ENCODE data around the gene ITGB8. TPM values are rescaled to one million over a fixed set of nuclear protein-coding genes. Genes with fewer than 3 reads are reported as not detected.

The ITGB8 gene
- total and polyA plus RNA-seq, 9 donors = 3.7 to 45.5 (median 10.6) TPM

DNA sequence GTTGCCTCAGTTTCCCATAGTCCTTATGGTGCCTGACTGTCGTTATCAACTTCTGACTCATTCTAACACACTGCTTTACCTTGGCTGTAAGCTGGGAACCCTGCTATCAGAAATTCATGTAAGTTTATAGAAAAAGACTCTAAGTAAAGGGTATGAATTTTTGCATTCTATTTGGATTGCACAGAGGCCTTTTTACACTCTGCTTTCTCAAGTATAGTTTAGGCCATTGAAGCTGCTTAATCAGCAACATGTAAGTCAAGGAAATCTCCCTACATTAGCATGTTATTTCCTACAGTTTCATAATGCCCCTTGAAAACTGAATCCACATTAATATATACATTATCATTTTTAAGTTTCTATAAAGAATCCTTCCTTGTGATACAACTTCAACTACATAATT is 17.1 kb upstream of the ITGB8 start:
- Histone ChIP-seq H3K4me3 (no peak overlapping the region), H3K9me3 (no peaks in the 10 kb centered on the region), H3K27ac (no peak overlapping the region), H3K27me3 (no peaks in the 10 kb centered on the region), H3K36me3 (no peaks in the 10 kb centered on the region), H3K4me1 (ENCODE audit: insufficient read depth) (no peaks in the 10 kb centered on the region)
- intact Hi-C loops (cut with DNase I) = no loop called here
- WGBS, 3 donors = 75 to 93% (median 89%) methylated on average over 1 of the region's 1 CpG
- TF ChIP-seq POLR2A (IDR thresholded peaks at IDR 0.05) = no peak
- TF ChIP-seq EP300 (IDR thresholded peaks at IDR 0.05) = no peak
- TF ChIP-seq, protein P1, sequence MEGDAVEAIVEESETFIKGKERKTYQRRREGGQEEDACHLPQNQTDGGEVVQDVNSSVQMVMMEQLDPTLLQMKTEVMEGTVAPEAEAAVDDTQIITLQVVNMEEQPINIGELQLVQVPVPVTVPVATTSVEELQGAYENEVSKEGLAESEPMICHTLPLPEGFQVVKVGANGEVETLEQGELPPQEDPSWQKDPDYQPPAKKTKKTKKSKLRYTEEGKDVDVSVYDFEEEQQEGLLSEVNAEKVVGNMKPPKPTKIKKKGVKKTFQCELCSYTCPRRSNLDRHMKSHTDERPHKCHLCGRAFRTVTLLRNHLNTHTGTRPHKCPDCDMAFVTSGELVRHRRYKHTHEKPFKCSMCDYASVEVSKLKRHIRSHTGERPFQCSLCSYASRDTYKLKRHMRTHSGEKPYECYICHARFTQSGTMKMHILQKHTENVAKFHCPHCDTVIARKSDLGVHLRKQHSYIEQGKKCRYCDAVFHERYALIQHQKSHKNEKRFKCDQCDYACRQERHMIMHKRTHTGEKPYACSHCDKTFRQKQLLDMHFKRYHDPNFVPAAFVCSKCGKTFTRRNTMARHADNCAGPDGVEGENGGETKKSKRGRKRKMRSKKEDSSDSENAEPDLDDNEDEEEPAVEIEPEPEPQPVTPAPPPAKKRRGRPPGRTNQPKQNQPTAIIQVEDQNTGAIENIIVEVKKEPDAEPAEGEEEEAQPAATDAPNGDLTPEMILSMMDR (IDR thresholded peaks at IDR 0.05) = no peak
- DNase-seq = no peak

DNA sequence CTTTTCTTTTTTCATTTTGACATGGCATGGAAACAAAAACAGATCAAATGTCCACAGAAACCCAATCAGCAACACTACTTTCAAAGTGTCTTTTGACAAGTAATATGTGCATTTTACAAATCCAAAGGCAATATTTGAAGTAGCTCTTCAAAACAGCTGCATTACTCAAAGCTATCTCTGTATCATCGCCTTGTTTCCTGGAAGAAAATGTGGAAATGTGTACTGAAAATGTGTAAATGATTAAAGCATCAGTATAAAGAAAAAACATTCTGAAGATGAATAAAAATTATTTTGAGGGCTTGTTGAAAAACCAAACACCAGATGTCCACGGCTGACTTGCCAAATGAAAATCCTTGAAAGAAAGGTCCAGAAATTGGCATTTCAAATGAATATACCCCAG is 16.5 kb upstream of the ITGB8 start:
- 13 to 38% (median 21%) methylated on average over 2 of the region's 2 CpGs for WGBS, 3 donors
- TF ChIP-seq, protein P1 (IDR thresholded peaks at IDR 0.05) = no peak
- TF ChIP-seq POLR2A (IDR thresholded peaks at IDR 0.05) (no peak), EP300 (IDR thresholded peaks at IDR 0.05) (no peak)
- intact Hi-C loops (cut with DNase I) = no loop called here
- H3K4me1 ChIP-seq (ENCODE audit: insufficient read depth) = no peaks in the 10 kb centered on the region
- DNase-seq = no peak
- no peaks in the 10 kb centered on the region for H3K36me3 ChIP-seq
- no peak overlapping the region for H3K27ac ChIP-seq
- H3K9me3 ChIP-seq = no peaks in the 10 kb centered on the region
- no peak overlapping the region for H3K4me3 ChIP-seq
- no peaks in the 10 kb centered on the region for H3K27me3 ChIP-seq

DNA sequence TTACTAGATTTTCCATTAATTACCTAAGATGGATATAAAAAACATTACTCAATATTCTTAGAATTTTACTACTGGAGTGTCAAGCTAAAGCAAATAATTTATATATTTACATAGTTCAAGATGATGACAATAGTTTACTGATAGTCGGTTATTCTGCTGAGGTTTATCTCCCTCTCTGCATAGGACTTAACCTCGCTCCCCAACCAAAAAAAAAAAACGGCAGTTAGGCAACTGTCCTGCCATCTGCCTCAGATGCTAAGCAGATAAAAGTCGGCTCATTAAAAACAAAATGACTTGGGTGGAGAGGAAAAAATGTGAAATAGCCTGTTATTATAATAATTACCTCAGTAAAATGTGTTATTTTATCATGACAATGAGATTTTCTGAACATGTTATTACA is 14.0 kb upstream of the ITGB8 start:
- WGBS, 3 donors = 36 to 51% (median 43%) methylated on average over 4 of the region's 4 CpGs
- H3K36me3 ChIP-seq = no peaks in the 10 kb centered on the region
- TF ChIP-seq EP300 (IDR thresholded peaks at IDR 0.05) (no peak), POLR2A (IDR thresholded peaks at IDR 0.05) (no peak)
- TF ChIP-seq, protein P1 (IDR thresholded peaks at IDR 0.05) = no peak
- no peaks in the 10 kb centered on the region for H3K9me3 ChIP-seq
- H3K27ac ChIP-seq = no peak overlapping the region
- no peaks in the 10 kb centered on the region for H3K4me1 ChIP-seq (ENCODE audit: insufficient read depth)
- no peak overlapping the region for H3K4me3 ChIP-seq
- intact Hi-C loops (cut with DNase I) = no loop called here
- DNase-seq = no peak
- H3K27me3 ChIP-seq = no peaks in the 10 kb centered on the region

DNA sequence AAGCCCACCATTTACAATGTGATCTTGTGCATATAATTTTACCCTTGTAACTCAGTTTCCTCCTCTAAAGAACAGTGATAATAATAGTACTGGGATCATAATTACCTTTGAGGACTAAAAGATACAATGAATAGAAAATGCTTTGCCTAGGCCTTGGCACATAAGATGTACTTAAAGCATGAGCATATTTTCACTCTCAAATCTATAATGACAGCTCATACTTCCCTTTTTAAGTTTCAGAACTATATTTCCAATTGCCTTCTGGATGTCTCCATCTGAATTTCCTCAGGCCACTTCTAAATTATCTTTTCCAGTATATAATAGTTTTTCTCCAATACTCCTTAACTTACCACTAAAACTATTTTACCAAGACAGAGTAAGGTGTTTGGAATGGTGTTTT is 13.3 kb upstream of the ITGB8 start:
- no peak for DNase-seq
- TF ChIP-seq, protein P1 (IDR thresholded peaks at IDR 0.05) = no peak
- TF ChIP-seq POLR2A (IDR thresholded peaks at IDR 0.05) (no peak), EP300 (IDR thresholded peaks at IDR 0.05) (no peak)
- Histone ChIP-seq H3K9me3 (no peaks in the 10 kb centered on the region), H3K4me1 (ENCODE audit: insufficient read depth) (no peaks in the 10 kb centered on the region), H3K27ac (no peak overlapping the region), H3K36me3 (no peaks in the 10 kb centered on the region), H3K27me3 (no peaks in the 10 kb centered on the region), H3K4me3 (no peak overlapping the region)
- intact Hi-C loops (cut with DNase I) = no loop called here

DNA sequence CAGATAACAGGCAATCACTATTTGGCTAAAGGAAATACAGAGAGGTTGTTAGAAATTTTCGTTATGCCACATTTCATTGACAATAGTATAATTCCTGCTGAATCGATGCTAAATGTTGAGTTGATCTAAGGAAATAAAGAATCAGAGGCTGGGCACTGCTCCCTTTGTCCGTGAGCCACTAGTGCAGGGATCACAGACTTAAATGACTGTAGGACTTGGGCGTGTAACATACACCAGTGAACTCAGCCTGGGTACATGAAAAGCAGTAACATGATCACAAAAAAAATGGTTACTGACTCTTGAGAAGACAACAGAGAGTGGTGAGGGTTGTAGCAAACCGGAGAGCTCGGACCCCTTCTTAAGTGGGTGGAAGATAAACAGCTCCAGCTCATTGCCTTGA is 11.8 kb upstream of the ITGB8 start:
- H3K27me3 ChIP-seq = no peaks in the 10 kb centered on the region
- WGBS, 3 donors = 93 to 94% (median 94%) methylated on average over 6 of the region's 6 CpGs
- TF ChIP-seq, protein P1 (IDR thresholded peaks at IDR 0.05) = no peak
- no peak for TF ChIP-seq EP300 (IDR thresholded peaks at IDR 0.05)
- no peak for TF ChIP-seq POLR2A (IDR thresholded peaks at IDR 0.05)
- intact Hi-C loops (cut with DNase I) = no loop called here
- H3K9me3 ChIP-seq = no peaks in the 10 kb centered on the region
- H3K27ac ChIP-seq = no peak overlapping the region
- H3K4me1 ChIP-seq (ENCODE audit: insufficient read depth) = no peaks in the 10 kb centered on the region
- no peak for DNase-seq
- H3K4me3 ChIP-seq = no peak overlapping the region
- H3K36me3 ChIP-seq = no peaks in the 10 kb centered on the region

All from ovary (tissue), 9 donors.